A549 (cell line): ENCODE measurements around the gene BOLA2B.
"Not testable (repeated sequence)": the region's sequence is repeated elsewhere in the genome, so short reads cannot be mapped to it uniquely, and the experiment has no call there.

Source experiments
- POLR2A ChIP-seq: IDR thresholded peaks from 2 replicates; pipeline ENCODE4 v1.6.1; 2012; ENCODE audit warnings: mild to moderate bottlenecking, low read length
- RAD21 ChIP-seq, 2 experiments: fragments of >200 bp in 1 of 2; sonication (Bioruptor Twin) in 1 of 2; formaldehyde crosslinking in 1 of 2; IDR thresholded peaks in 1 of 2; conservative IDR thresholded peaks in 1 of 2; 2 replicates in 1 of 2; 3 replicates in 1 of 2; pipeline ENCODE4 v1.6.1; 2012 to 2018; ENCODE audit warnings: inconsistent platforms in 1 of 2
- RCOR1 ChIP-seq: fragments of 150-350 bp; IDR thresholded peaks from 2 replicates; pipeline ENCODE4 v1.6.1; 2014; ENCODE audit warnings: antibody characterized with exemption, low read length, low read depth
- TF ChIP-seq, protein P1 (sequence below): fragments of >200 bp; sonication (Bioruptor Twin); formaldehyde crosslinking; IDR thresholded peaks from 3 replicates; pipeline ENCODE4 v1.5.1; 2016
- TF ChIP-seq, protein P2 (sequence below): IDR thresholded peaks from 2 replicates; pipeline ENCODE4 v1.6.1; 2012
- TF ChIP-seq, protein P3 (sequence below): fragments of 250-450 bp; sonication (Bioruptor Pico); IDR thresholded peaks from 2 replicates; pipeline ENCODE4 v1.5.0; 2021; ENCODE audit warnings: mild to moderate bottlenecking, moderate library complexity, borderline replicate concordance

GRCh38 chr16:30206252-30206651 is 12.8 kb upstream of the BOLA2B start:
- TF ChIP-seq, protein P1, sequence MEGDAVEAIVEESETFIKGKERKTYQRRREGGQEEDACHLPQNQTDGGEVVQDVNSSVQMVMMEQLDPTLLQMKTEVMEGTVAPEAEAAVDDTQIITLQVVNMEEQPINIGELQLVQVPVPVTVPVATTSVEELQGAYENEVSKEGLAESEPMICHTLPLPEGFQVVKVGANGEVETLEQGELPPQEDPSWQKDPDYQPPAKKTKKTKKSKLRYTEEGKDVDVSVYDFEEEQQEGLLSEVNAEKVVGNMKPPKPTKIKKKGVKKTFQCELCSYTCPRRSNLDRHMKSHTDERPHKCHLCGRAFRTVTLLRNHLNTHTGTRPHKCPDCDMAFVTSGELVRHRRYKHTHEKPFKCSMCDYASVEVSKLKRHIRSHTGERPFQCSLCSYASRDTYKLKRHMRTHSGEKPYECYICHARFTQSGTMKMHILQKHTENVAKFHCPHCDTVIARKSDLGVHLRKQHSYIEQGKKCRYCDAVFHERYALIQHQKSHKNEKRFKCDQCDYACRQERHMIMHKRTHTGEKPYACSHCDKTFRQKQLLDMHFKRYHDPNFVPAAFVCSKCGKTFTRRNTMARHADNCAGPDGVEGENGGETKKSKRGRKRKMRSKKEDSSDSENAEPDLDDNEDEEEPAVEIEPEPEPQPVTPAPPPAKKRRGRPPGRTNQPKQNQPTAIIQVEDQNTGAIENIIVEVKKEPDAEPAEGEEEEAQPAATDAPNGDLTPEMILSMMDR: not testable (repeated sequence)
- not testable (repeated sequence) for TF ChIP-seq POLR2A; RAD21 (conservative IDR thresholded peaks at IDR 0.05 in 1 of 2, IDR thresholded peaks at IDR 0.05 in 1 of 2); RCOR1
- TF ChIP-seq, protein P2, sequence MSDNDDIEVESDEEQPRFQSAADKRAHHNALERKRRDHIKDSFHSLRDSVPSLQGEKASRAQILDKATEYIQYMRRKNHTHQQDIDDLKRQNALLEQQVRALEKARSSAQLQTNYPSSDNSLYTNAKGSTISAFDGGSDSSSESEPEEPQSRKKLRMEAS: not testable (repeated sequence)
- TF ChIP-seq, protein P3, sequence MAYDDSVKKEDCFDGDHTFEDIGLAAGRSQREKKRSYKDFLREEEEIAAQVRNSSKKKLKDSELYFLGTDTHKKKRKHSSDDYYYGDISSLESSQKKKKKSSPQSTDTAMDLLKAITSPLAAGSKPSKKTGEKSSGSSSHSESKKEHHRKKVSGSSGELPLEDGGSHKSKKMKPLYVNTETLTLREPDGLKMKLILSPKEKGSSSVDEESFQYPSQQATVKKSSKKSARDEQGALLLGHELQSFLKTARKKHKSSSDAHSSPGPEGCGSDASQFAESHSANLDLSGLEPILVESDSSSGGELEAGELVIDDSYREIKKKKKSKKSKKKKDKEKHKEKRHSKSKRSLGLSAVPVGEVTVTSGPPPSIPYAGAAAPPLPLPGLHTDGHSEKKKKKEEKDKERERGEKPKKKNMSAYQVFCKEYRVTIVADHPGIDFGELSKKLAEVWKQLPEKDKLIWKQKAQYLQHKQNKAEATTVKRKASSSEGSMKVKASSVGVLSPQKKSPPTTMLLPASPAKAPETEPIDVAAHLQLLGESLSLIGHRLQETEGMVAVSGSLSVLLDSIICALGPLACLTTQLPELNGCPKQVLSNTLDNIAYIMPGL (CRISPR knock-in tag): not testable (repeated sequence)
